HT1080 (cell line): Measurements from ENCODE around the gene CERCAM. TPM values are rescaled to one million over a fixed set of nuclear protein-coding genes. Genes with fewer than 3 reads are reported as not detected.
A peak's percentile ranks its signal among the peaks of the same experiment; 100 is the strongest.

Source experiments
- DNase-seq: peaks from one replicate; pipeline ENCODE4 v3.0.0-alpha.2; 2015; ENCODE audit warnings: low read depth
- polyA plus RNA-seq, 2 experiments: library from polyadenylated mRNA; depleted of rRNA; stranded (reverse); fragments of >200 nt; gene quantifications; 2 replicates each; pipeline ENCODE4 v1.2.3, GENCODE V29; 2015
- total RNA-seq: library from RNA; depleted of rRNA; stranded (reverse); fragments of >200 nt; shearing (Covaris generic); gene quantifications from 2 replicates; pipeline ENCODE4 v1.2.3, GENCODE V29; 2014; rRNA removed

Gene CERCAM, protein sequence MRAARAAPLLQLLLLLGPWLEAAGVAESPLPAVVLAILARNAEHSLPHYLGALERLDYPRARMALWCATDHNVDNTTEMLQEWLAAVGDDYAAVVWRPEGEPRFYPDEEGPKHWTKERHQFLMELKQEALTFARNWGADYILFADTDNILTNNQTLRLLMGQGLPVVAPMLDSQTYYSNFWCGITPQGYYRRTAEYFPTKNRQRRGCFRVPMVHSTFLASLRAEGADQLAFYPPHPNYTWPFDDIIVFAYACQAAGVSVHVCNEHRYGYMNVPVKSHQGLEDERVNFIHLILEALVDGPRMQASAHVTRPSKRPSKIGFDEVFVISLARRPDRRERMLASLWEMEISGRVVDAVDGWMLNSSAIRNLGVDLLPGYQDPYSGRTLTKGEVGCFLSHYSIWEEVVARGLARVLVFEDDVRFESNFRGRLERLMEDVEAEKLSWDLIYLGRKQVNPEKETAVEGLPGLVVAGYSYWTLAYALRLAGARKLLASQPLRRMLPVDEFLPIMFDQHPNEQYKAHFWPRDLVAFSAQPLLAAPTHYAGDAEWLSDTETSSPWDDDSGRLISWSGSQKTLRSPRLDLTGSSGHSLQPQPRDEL
- total RNA-seq, result 60.9 and 65.5 TPM in 2 replicates
- 107 TPM in 2 replicates for polyA plus RNA-seq (2015; cell fraction: cytosol; rRNA removed)
- polyA plus RNA-seq (2015; cell fraction: nucleus; rRNA removed), result 98.3 and 104 TPM in 2 replicates

DNA sequence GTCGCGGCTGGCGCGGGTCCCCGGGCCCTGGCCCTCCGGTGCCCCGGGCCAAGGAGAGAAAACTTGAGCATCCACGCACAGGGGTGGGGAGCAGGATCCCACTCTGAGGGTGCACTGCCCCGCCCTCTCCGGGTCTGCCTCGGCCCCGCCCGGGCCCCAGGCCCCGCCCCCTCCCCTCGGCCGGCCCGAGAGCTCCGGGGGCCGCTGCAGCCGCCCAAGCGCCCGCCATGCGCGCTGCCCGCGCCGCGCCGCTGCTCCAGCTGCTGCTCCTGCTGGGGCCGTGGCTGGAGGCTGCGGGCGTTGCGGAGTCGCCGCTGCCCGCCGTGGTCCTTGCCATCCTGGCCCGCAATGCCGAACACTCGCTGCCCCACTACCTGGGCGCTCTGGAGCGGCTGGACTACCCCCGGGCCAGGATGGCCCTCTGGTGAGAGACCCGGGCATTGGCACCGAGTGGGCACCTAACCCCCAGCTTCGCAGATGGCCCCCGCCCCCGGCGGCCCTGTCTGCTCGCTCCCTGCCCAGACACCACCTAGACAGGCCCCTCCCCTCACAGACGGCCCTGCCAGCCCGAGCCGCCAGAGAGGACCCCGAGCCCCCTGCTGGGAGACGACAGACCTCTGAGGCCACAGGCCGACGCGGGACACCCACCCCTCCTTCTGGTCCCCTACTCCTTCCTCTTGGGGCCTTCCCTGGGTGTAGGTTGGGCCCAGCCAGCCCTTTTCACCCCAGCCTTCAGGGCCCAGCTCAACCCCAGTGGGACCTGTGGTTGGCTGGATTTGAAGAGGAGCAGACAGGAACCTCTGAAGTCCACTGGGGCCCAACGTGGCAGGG is at the start of gene CERCAM:
Gene CERCAM (plus strand): TSS at position 207 of the 831 bp plus-strand sequence. CDS start 21 bp downstream, at position 228.
- DNase-seq, result peak; percentile 52

DNA sequence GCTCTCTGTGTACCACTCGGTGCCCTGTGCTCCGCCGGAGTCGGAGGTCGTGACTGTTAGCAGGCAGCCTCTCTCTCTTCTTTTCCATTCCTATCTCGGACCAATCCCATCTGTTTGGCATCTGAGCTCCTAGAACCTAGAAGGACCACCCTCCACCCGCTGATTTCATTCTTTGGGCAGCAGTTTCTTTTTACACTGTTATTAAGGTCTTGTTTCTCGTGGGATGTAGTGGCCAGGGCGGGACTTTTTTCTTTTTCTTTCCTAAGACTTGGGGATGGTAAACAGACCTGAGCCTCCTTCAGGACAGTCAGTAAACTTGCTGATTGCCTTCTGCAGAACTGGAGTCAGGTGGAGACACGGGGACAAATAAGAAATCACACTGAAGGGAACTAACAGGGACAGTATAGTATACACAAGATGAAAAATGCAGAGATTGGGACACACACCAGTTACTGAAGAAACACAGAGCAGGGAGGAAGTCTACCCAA is 49.0 kb upstream of the CERCAM start:
- no peak for DNase-seq

DNA sequence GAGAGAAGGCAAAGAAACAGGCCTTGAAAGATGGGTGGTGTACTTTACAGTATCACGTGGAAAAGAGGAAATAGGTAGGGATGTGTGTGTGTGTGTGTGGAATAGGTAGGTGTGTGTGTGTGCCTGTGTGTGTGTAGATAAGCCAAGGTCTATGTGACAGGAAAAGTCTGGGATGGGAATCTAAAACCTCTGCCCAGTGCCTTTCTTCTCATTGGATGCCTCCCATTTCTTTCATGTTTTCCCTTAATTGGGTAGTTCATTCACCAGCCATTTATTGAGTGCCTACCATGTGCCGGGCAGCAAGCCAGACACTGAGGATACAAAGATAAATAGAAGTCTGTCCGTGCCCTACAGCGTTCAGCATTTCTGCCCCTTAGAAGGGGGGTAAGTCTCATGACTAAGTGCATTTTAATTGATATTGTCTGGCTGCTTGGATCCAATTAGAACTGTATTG is 48.4 kb upstream of the CERCAM start:
- peak; percentile 50 for DNase-seq

DNA sequence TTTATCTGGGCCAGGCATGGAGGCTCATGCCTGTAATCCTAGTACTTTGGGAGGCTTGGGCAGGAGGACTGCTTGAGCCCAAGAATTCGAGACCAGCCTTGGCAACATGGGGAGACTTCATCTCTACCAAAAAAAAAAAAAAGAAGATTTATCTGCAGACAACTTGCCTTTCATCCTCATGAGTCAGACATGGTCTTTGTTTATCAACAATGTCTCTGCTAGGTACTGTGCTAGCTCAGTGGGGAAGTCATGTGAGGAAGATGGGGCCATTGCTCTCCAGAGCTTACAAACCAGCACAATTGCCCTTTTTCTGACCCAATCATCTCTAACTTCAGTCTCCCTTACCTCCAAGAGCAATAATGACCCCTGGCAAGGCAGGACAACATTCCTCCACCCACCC is 47.9 kb upstream of the CERCAM start:
- no peak for DNase-seq

DNA sequence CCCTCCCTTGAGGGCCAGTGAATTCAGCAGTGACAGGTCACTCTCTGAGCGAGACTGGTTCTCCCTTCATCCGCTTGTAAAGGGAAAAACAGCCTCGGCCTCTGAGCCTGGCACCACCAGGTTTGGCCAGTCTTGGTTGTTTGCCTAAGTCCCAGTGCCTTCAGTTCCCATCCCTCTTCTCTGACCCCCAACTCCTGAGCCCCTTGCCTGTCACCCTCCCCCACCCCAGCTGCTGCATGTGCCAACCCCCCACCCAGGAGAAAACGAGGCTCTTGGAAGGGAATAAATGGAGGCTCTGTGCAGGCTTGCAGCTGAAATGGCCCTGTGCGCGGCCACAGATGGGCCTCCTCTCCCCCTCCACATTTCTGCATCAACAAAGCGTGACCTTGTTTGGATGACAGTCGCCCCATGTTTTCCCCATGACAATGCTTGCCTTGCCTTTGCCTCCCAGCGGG is 46.4 kb upstream of the CERCAM start:
- DNase-seq, result no peak

DNA sequence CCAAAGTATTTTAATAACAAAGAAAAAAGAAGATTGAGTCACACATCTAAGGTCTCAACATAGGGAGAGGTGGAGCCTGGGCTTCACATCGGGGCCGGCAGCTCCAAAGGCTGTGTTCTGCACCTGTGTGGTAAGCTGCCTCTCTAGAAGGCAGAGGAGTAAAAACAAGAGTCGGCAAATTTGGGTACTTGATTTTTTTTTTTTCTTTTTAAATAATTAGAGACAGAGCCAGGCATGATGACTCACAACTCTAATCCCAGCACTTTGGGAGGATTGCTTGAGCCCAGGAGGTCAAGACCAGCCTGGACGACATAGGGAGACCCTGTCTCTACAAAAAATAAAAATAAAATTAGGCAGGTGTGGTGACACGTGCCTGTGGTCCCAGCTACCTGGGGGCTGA is 44.8 kb upstream of the CERCAM start:
- DNase-seq, result no peak

DNA sequence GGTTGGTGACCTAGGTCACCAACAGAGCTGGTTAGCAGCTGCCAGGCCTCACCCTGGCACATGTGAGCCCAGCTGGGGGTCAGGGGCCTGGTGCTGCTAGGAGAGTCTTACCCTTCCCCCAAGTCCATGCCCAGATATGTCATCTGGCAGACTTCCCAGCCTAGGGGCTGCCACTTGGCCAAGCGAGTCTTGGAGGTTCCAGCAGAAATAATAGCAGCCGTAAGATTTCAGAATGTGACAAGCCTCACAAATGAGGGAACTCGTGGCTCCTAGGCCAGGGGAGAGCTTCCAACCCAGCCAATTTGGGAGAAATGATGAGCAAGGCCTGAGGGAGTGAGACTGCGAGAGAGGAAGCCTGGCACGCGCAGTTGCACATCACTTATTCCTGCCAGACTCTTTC is 38.4 kb upstream of the CERCAM start:
- DNase-seq, result no peak

DNA sequence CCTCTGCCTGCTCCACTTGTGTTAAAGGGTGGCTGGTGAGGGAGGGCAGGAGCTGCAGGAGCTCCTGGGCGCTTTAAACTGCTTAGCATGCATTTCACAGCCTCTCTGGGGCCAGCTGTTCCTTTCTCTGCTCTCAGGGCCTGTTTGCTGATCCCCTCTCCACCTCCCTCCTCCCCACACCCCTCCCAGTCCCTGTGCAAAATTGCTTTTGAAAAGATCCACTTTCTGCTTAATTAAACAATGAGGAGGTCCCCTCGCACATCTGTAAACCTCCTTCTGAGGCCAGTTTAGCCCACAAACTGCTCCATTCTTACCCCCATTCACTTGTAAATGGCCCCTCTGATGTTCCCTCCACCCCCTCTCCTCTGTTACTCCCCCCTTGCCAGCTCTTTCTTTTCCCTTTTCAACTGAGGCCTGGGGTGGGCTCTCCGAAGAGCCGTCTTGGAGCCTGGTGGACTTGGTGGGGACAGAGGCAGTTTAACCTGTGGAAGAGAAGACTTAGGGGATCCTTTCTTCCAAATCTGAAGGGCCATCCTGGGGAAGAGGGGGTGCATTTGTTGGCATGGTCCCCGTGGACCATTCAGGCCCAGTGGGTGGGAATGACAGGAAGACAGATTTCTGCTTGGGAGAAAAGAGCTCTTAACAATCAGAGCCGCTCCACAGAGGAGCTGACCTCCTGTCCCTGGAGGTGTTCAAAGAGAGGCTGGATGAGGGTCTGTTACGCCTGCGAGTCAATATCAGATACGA is 37.5 kb upstream of the CERCAM start:
- no peak for DNase-seq

DNA sequence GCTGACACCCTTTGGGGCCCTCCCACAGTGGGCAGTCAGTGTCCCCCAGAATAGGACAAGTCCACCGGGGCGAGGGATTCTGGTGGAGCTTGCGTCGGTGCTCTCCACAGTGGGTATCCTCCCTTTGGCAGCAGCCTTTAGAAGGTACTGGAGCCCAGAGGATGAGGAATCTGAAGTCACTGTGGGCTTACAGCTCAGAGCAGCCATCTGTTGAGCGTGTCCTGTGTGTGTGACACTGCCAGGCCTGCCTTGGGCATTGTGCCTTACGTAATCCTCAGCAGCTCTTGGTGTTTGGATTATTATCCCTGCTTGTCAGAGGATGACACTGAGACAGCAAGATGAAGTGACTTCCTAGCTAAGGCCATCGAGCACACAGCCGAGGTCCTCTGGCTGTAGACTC is 36.9 kb upstream of the CERCAM start:
- no peak for DNase-seq

DNA sequence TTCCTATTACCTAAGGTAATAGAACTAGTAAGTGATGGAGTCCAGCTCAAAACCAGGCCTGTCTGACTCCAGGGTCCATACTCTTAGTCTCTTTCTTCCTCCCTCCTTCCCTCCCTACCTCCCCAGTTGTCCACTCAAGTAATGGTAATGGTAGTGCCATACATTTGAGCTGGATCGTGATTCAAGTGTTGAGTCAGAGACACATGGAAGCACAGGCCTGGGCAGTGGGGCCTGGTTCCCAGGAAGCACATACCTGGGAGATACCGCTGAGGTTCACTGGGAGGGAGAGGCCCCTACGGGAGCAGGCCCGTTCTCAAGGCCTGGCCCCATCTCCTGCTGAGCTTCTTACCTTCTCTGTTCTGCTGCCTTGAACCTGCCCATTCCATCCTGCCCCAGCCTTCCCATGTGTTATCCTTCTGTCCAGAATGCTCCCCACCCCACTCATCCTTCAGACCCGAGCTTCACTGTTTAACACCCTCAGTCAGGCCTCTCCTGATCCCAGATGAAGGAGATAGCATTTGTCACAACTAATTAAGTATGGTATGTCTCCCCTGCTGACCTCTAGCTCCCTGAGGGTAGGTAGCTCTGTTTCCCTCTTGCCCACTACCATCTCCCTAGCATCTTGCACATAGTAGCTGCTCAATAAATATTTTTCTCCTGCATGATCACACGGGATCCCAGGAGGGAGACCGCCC is 35.7 kb upstream of the CERCAM start:
- no peak for DNase-seq

DNA sequence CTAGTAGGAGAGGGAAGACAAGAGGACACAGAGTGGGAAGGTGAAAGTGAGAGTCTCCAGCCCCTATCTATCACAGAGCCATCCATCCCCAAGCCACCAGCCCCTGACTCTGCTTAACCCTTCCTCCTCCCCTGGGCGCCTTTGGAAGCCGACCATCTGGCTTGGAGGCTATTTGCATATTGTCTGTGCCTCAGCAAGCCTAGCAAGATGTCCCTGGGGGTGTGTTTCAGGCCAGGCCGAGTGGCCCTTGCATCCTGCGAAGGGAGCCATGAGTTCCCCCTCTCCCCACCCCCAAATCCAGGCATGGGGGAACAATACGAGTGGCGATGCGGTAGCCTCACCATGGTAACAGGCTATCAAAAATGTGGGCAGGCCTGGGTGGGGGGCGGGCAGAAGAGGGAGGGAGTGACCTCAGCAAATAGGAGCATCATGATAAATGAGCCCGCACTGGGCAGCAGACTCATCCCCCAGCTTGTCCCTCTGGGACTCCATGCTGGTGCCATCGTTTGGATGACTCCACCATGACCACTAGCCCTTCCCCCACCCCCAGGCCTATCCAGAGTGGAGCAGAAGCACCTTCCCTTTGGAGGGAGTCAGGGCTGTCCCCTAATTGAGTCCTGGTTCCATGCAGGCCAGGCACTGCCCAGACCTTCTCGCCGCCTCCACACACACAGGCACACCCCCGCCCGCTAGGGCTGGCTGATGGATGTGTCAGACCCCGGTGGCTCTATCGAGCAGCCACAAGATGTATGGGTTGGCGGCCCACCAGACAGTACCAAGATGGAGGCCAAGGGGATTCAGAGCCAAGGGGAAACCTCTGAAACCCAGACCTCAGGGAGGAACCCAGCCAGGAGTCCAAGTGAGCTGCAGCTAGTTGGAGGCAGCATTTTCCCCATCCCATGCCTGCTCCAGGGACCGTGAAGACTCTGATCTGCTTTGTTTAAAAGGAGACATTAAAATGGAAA is 34.9 kb upstream of the CERCAM start:
- DNase-seq, result no peak

DNA sequence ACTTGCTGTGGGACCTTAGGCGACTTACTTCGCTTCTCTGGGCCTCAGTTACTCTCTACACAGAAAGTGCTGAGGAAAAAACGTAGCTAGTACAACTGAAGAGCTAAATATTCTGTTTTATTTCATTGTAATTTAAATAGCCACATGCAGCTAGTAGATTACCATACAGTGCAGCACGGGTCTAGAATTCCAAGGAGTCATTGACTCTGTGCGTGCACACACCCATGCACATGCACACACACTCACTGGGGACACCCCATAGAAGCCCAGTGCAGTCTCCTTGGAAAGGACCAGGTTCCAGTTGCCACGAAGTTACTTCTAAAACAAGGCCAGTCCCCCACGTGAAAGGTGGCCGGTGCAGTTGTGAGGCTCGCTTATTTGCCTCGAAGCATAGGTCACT is 32.5 kb upstream of the CERCAM start:
- DNase-seq, result no peak

DNA sequence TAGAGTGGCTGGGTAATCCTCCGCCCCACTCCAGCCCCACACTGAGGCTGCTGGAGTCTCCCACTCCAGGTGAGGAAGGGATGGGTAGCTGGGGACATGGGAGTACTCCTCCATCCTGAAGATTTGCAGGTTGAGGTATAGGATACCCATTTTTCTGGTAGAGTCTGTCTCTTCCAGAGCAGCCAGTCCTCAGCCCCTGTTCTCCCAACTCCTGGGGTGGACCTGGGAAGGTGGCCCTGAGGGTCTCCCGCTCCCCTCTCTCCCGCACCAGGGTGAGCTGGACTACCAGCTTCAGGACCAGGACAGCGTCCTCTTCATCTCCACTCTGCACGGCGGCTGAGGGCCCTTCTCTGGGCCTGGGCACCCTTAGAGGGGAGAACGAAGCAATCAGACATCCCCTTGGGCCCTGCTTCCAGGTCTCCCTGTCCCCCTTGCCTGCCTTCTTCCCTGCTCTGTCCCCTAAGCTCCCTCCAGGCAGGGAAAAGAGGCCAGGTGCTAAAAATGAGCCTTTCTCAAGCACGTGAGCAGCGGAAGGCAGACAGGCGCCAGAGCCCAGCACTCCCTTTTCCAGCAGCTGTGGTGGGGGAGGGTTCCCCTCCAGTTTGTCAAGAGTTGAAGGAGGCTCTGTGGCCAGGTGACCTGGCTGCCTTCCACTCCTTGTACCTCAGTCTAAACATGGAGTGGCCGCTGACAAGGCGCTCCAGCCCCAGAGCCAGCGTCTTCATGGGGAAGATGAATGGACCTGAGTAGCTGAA is 31.1 kb upstream of the CERCAM start:
- no peak for DNase-seq

DNA sequence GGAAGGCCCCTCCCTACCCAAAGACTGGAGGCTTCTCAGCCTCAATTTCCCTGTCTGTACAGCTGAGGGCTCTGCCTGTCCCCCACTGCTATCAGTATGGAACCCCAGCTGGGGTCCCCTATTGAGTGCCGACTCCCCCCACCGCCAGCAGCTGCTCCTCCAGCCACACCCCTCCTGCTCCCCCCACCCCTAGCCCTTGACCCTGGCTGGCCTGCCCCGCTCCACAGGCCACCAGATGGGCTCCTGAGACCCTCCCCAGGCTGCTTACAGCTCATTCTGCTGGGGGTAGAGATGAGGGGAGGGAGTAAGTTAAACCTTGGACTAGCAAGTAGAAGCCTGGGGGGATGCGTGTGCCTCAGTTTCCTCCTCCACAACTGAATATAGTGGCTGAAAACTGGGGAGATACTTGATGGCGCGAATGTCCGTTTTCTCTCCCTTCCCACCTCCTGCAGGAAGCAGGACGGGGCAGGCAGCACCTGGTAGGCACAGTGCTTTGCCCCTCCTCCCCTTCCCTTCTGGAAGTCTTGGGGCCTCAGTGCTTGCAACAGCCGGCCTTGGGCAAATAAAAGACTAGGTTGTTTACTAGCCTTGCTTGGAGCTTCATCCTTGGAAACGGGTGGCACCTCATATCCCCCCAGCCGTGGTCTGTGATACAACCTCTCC is 30.4 kb upstream of the CERCAM start:
- no peak for DNase-seq

DNA sequence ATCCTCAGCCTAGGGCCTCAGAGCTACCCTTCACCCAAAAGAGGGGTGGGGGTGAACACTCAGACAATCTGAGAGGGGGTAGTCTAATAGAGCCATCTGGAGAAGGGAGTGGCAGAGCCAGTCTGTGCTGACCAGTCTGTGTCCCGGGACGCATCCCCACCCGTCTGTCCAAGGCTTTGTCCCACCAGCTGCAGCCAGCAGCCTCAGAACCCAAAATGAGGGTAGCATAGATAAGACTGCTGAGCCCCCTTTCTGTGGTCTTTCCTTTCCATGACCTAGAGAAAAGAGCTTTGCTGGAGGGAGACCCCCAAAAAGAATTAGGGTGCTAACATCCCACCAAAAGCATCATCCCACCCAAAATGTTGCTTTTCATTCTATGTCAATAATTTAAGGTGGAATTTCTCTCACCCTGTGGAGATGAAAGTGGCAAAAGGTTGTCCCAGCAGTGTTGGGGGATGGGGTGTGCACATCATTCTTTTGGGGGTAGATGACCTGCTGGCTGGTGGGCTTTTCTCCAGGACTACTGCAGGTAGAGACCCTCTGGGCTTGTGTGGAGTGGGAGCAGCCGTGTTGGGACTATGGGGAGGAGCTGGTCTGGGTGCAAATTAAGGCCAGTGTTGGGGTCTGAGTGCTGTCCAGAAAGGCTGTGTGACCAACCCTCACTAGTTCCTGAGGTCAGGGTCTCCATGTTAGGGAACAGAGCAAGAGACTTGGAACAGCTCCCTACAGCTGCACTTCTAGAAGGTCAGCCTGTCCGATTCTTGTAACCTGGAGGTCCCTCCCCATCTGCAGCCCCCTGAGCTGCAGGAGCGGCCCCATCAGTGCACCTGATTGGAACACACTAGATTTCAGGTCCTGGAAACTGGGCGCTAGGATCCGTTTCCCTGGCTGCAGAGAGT is 29.6 kb upstream of the CERCAM start:
- DNase-seq, result no peak

DNA sequence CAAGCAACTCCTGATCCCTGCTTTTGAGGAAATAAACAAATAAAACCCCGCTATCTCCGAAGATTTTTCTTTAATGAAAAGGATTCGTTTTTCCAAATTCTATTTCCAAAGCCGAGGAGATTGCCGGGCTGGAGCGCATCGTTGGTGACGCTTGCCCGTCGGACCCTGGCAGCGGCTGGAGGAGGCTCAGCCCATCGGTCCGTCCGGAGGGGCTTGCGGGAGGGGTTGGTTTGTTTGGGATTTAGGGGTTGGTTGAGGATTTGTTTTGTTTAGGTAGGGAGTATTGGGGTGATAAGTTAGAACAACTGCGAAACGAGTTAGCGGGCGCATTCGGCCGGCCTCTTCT is 28.7 kb upstream of the CERCAM start:
- DNase-seq, result no peak
